Measurements from ENCODE around the gene ZNF324B.
"Not testable (repeated sequence)": the region's sequence is repeated elsewhere in the genome, so short reads cannot be mapped to it uniquely, and the experiment has no call there.

The ZNF324B gene

DNA sequence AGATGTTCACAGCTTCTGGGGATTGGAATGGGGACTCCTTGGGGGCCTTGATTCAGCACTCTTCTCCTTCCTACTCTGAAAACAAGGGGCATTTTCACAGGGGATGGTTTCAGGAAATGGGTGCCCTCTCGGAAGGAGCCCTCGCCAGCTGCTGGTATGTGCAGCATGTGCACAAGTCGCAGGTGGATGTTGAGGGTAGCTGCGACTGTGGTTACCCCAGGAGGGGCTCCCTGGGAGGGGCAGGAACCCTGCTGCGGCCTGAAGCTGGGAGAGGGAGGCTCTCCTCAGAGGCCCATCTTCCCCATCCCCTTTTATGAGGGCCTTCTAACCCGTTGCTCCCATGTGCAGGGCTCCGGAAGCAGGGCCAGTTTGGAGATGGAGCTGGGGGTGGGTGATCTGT lies 30.9 kb downstream of the ZNF324B start:
- DNase-seq, result no peak

DNA sequence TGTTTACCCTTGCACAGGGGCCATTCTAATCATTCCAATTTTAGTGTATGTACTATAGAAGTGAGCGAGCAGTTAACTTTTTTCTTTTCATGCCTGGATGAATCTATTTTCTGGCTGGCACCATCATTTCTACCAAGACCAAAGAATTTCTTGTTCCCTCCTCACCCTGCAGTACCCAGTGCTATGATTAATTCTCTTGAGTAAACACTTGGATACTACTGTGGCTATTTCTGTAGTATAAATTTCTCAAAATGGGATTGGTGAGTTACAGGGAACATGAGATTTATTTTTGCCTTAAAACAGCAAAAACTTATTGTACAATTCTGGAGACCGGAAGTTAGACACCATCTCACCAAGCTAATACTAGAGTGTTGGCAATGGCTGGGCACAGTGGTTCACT lies 32.4 kb downstream of the ZNF324B start:
- DNase-seq, result no peak

- DNase-seq, result not testable (repeated sequence)
Measured at GRCh38 chr19:58484349-58484748, 32.9 kb downstream of the ZNF324B start.

DNA sequence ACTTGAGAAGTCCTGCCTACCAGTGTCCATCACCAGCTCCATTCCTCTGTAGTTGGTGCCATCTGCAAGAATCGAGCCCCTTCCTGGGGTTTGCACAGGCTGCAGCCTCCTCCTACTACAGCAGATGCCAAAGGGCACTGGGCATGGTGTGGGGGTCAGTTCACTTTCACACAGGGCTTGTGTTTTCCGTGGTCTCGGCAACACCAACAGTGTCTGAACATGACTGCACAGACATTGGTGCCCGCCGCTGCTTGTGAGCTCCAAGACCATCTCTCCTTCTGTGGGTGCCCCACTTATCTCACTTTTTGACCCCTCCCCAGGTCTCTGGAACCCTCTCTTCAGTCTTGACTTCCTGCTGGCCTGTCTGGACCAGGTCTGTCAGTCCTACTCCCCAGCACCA lies 40.0 kb downstream of the ZNF324B start:
- no peak for DNase-seq

DNA sequence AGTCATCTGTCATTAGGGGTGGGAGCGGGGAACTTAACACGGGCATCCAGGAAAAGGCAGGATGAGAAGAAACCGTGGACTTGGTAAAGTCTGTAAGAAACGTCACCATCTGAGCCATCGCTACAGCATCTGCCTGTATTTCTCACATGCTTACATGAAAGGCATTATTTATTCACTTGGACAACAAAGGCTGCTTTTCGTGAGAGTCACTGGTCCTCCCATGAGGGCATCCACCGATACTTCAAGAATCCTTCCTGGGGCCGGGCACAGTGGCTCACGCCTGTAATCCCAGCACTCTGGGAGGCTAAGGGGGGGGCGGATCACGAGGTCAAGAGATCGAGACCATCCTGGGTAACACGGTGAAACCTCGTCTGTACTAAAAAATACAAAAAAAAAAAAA lies 40.8 kb downstream of the ZNF324B start:
- no peak for DNase-seq

GRCh38 chr19:58497634-58498170 lies 46.3 kb downstream of the ZNF324B start:
- DNase-seq, result no peak

DNA sequence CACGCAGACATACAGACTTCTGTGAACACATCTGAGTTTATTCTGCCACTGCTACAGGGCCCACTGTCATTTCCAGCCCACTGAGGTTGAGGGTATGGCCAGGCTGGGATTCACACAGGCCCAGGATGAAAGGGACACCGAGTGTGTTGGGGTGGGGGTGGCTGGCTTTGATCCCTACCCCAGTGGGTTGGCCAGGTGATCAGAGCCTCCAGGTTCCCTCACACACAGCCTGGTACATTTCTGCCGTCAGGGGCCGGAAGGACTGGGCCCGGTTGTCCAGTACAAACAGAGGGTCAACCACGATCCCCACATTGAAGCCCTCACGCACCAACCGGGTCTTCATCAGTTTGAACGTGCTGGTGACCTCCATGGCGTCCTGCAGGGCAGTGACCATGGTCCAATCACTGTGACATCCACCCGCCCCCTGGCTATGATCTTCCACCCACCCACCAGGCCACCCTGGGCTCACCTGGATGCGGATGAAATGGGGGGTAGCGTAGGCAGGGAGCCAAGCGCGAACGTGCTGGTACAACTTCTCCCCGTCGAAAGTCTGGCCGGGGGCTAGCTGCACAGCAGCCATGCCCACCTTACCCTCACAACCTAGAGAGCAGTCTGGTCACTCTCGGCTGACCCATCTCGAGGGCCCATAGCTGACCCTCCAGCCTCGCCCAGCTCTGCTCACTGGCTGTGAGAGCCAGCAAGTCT lies 47.0 kb downstream of the ZNF324B start:
- DNase-seq, result no peak

GRCh38 chr19:58499021-58499927 lies 47.9 kb downstream of the ZNF324B start:
- peak; percentile 59 for DNase-seq

DNA sequence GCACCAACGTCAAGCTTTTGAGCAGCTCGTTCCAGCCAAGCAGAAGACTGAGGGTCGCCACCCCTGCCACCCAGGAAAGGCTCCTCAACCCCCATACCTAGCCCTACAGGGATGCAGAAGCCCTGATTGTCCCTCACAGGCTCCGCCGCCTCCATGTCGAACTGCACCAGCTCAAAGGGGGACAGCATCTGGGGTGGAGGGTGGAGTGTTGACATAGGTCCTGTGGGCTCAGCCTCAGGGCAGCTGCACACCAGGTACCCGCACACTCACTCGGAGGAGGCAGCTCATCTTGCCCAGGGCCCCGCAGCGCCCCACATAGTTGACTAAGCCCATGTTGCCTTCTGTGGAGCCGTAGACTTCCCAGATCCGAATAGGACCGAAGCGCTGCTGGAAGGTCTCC lies 48.8 kb downstream of the ZNF324B start:
- no peak for DNase-seq
